ENCODE measurements around the gene PHACTR1. TPM values are rescaled to one million over a fixed set of nuclear protein-coding genes. Genes with fewer than 3 reads are reported as not detected.

Gene PHACTR1
- polyA plus RNA-seq, 2 of the 4 experiments (the other 2 are of a cell fraction), result not detected

GRCh38 chr6:13006578-13007300, 290.2 kb downstream of the PHACTR1 start:
- WGBS (ENCODE audit: missing lambda C conversion rate), result 18% methylated on average over 4 of the region's 4 CpGs
- POLR2A ChIA-PET, result no interaction called here
- Histone ChIP-seq H3K4me2 (no peak overlapping the region), H3K4me3 (no peak overlapping the region), H3K9me3 (no peaks in the 10 kb centered on the region), H3K27ac (no peak overlapping the region), H3K4me1 (no peaks in the 10 kb centered on the region)
- DNase-seq (ENCODE audit: low read depth in 1 of 2, low spot score in 1 of 2) (no peak), ATAC-seq (no peak), FAIRE-seq (no peak)
- TF ChIP-seq FOSL2 (IDR thresholded peaks at IDR 0.05) (no peak), FOSL2 (CRISPR knock-in tag; IDR thresholded peaks at IDR 0.05) (no peak), GATA3 (IDR thresholded peaks at IDR 0.05; ENCODE audit: borderline replicate concordance) (no peak), TP53 (CRISPR knock-in tag; IDR thresholded peaks at IDR 0.05) (no peak), RARB (CRISPR knock-in tag; IDR thresholded peaks at IDR 0.05) (no peak), CHD2 (IDR thresholded peaks at IDR 0.05; ENCODE audit: low read length, partially characterized antibody) (no peak), CHD4 (IDR thresholded peaks at IDR 0.05; ENCODE audit: borderline replicate concordance) (no peak), RAD21 (conservative IDR thresholded peaks at IDR 0.05 in 1 of 2, IDR thresholded peaks at IDR 0.05 in 1 of 2) (no peak), NR3C1 (IDR thresholded peaks at IDR 0.05) (no peak), NFE2L2 (conservative IDR thresholded peaks at IDR 0.05; ENCODE audit: low read length) (no peak), KDM1A (IDR thresholded peaks at IDR 0.05; ENCODE audit: low read depth) (no peak), EP300 (IDR thresholded peaks at IDR 0.05) (no peak), FOXS1 (CRISPR knock-in tag; IDR thresholded peaks at IDR 0.05) (no peak), MAZ (IDR thresholded peaks at IDR 0.05; ENCODE audit: borderline replicate concordance, low read depth, low read length) (no peak), HES2 (IDR thresholded peaks at IDR 0.05) (no peak), ZFP36 (IDR thresholded peaks at IDR 0.05; ENCODE audit: borderline replicate concordance, partially characterized antibody) (no peak), ELK1 (IDR thresholded peaks at IDR 0.05; ENCODE audit: low read depth, low read length) (no peak), HOXB5 (CRISPR knock-in tag; IDR thresholded peaks at IDR 0.05) (no peak)
- TF ChIP-seq, protein P1, sequence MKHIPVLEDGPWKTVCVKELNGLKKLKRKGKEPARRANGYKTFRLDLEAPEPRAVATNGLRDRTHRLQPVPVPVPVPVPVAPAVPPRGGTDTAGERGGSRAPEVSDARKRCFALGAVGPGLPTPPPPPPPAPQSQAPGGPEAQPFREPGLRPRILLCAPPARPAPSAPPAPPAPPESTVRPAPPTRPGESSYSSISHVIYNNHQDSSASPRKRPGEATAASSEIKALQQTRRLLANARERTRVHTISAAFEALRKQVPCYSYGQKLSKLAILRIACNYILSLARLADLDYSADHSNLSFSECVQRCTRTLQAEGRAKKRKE (CRISPR knock-in tag; IDR thresholded peaks at IDR 0.05; ENCODE audit: low read depth), result no peak
- CTCF ChIA-PET, result no interaction called here

DNA sequence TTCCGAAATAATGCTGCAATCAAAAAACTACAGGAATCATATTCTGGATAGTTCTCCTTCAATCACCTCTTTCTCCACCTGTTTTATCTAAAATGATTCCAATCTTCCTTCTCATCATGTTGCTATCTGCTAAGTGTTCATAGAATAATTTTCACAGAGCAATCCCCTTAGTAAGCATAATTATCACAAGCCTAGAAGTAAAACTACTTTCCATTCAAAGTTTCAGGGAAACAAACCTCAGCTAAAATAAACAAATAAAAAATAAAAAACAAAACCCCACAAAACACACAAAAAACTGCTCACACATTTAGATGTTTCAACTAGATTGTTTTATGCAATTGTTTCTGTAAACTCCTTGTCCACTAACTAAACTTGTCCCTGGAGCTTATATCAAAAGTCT, 291.2 kb downstream of the PHACTR1 start:
- POLR2A ChIA-PET, result no interaction called here
- 29% methylated on average over 1 of the region's 1 CpG for WGBS (ENCODE audit: missing lambda C conversion rate)
- H3K9me3 ChIP-seq, result no peaks in the 10 kb centered on the region
- no peaks in the 10 kb centered on the region for H3K4me1 ChIP-seq
- ATAC-seq (no peak), FAIRE-seq (no peak), DNase-seq (ENCODE audit: low read depth in 1 of 2, low spot score in 1 of 2) (no peak)
- H3K4me2 ChIP-seq, result no peak overlapping the region
- H3K4me3 ChIP-seq, result no peak overlapping the region
- CTCF ChIA-PET, result no interaction called here
- no peak overlapping the region for H3K27ac ChIP-seq
- TF ChIP-seq HOXA7 (CRISPR knock-in tag; IDR thresholded peaks at IDR 0.05), result no peak
- TF ChIP-seq EP300 (IDR thresholded peaks at IDR 0.05), result no peak
- TF ChIP-seq SMC3 (IDR thresholded peaks at IDR 0.05), result no peak
- no peak for TF ChIP-seq BCL3 (IDR thresholded peaks at IDR 0.05)

Data from A549 (cell line).